Mucosa of gallbladder (tissue), 1 donor: ENCODE data around the gene IFI44L. TPM values are rescaled to one million over a fixed set of nuclear protein-coding genes. Genes with fewer than 3 reads are reported as not detected.

ENCODE experiments used
- DNase-seq: peaks from one replicate; pipeline ENCODE4 v3.0.0-alpha.2; 2020; ENCODE audit warnings: low spot score
- total RNA-seq: library from RNA; stranded (reverse); gene quantifications from one replicate; pipeline ENCODE4 v1.2.1, GENCODE V29; 2021
- donor health status: DM: no; HTN: no; CAD: no.

The IFI44L gene
- total RNA-seq, 1 donor from 2014 or later = 4.4 TPM

- no peak for DNase-seq
Measured at GRCh38 chr1:78641558-78641957, 21.3 kb downstream of the IFI44L start.

GRCh38 chr1:78645723-78646122 lies 25.5 kb downstream of the IFI44L start:
- no peak for DNase-seq

GRCh38 chr1:78647238-78647637 lies 27.0 kb downstream of the IFI44L start:
- DNase-seq = no peak

- DNase-seq = peak; percentile 90
Measured at GRCh38 chr1:78649628-78650027, 29.4 kb downstream of the IFI44L start, which contains the start of gene IFI44. Gene IFI44, plus strand, starts transcription at chr1:78649831. Its CDS starts 365 bp downstream, at chr1:78650196.

GRCh38 chr1:78650114-78650660 lies 29.9 kb downstream of the IFI44L start:
- DNase-seq = no peak

- DNase-seq = no peak
Measured at GRCh38 chr1:78651241-78651640, 31.0 kb downstream of the IFI44L start.

- DNase-seq = no peak
Measured at GRCh38 chr1:78652019-78652560, 31.8 kb downstream of the IFI44L start.

GRCh38 chr1:78658901-78659300 lies 38.7 kb downstream of the IFI44L start:
- DNase-seq = no peak

- DNase-seq = no peak
Measured at GRCh38 chr1:78663923-78664322, 43.7 kb downstream of the IFI44L start.

GRCh38 chr1:78664763-78665162 lies 44.5 kb downstream of the IFI44L start:
- DNase-seq = no peak

GRCh38 chr1:78665809-78666208 lies 45.6 kb downstream of the IFI44L start:
- no peak for DNase-seq

- DNase-seq = no peak
Measured at GRCh38 chr1:78667939-78668338, 47.7 kb downstream of the IFI44L start.

- DNase-seq = no peak
Measured at GRCh38 chr1:78668427-78668826, 48.2 kb downstream of the IFI44L start.

- DNase-seq = no peak
Measured at GRCh38 chr1:78672428-78672827, 52.2 kb downstream of the IFI44L start.

GRCh38 chr1:78673120-78673519 lies 52.9 kb downstream of the IFI44L start:
- no peak for DNase-seq

GRCh38 chr1:78676347-78676982 lies 56.2 kb downstream of the IFI44L start:
- DNase-seq = peak; percentile 71

- DNase-seq = no peak
Measured at GRCh38 chr1:78676993-78677392, 56.7 kb downstream of the IFI44L start.

GRCh38 chr1:78677788-78678187 lies 57.5 kb downstream of the IFI44L start:
- DNase-seq = no peak

GRCh38 chr1:78678324-78678723 lies 58.1 kb downstream of the IFI44L start:
- DNase-seq = no peak

GRCh38 chr1:78681265-78681664 lies 61.0 kb downstream of the IFI44L start:
- DNase-seq = no peak

- DNase-seq = no peak
Measured at GRCh38 chr1:78682496-78682895, 62.2 kb downstream of the IFI44L start.

GRCh38 chr1:78683079-78683478 lies 62.8 kb downstream of the IFI44L start:
- no peak for DNase-seq

- DNase-seq = no peak
Measured at GRCh38 chr1:78687315-78687714, 67.1 kb downstream of the IFI44L start.

GRCh38 chr1:78687914-78688313 lies 67.7 kb downstream of the IFI44L start:
- no peak for DNase-seq
